RWPE1 (cell line): ENCODE results near the gene IL3.

Experiments used
- CTCF ChIA-PET: fragments of 350-600 bp; sonication (Branson Sonifier 250); formaldehyde crosslinking; extraction: SDS; loops from one replicate; lab custom pipeline; 2021; lab: Yijun Ruan, JAX
- POLR2A ChIA-PET: fragments of 400-600 bp; formaldehyde crosslinking; extraction: SDS; loops from one replicate; lab custom pipeline; 2020; ENCODE audit warnings: antibody characterized with exemption; ENCODE audit not compliant: low non-redundant PET; lab: Yijun Ruan, JAX
- DNase-seq: peaks from one replicate; pipeline ENCODE4 v3.0.0; 2012; ENCODE audit warnings: low spot score
- H3K27ac ChIP-seq: fragments of 450-650 bp; 2 replicates; pipeline ENCODE4 v1.5.1; 2017
- CTCF ChIP-seq: fragments of 450-650 bp; conservative IDR thresholded peaks from 2 replicates; pipeline ENCODE4 v1.5.1; 2017; ENCODE audit warnings: low read depth, mild to moderate bottlenecking

The IL3 gene

GRCh38 chr5:132072528-132072927 is 12.1 kb downstream of the IL3 start:
- ChIA-PET POLR2A (no interaction called here), CTCF (interaction anchor here (0.6 to 1.5 kb wide), 4 partner anchors 8 to 379 kb away, joined by 4 to 5 read pairs (median 5); no protein-coding TSS in a partner anchor)
- H3K27ac ChIP-seq: no peak overlapping the region; the same call in 1 of the 2 replicates
- no peak for DNase-seq
- TF ChIP-seq CTCF: no peak

DNA sequence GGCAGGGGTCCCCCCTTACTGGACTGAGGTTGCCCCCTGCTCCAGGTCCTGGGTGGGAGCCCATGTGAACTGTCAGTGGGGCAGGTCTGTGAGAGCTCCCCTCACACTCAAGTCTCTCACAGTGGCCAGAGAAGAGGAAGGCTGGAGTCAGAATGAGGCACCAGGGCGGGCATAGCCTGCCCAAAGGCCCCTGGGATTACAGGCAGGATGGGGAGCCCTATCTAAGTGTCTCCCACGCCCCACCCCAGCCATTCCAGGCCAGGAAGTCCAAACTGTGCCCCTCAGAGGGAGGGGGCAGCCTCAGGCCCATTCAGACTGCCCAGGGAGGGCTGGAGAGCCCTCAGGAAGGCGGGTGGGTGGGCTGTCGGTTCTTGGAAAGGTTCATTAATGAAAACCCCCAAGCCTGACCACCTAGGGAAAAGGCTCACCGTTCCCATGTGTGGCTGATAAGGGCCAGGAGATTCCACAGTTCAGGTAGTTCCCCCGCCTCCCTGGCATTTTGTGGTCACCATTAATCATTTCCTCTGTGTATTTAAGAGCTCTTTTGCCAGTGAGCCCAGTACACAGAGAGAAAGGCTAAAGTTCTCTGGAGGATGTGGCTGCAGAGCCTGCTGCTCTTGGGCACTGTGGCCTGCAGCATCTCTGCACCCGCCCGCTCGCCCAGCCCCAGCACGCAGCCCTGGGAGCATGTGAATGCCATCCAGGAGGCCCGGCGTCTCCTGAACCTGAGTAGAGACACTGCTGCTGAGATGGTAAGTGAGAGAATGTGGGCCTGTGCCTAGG is 13.0 kb downstream of the IL3 start, which contains the start of gene CSF2:
Gene CSF2, plus strand, starts transcription at position 559 of the 783 bp plus-strand sequence. Its CDS starts 35 bp downstream, at position 594.
- no peak for TF ChIP-seq CTCF
- CTCF ChIA-PET: interaction anchor here (1.0 to 1.5 kb wide), 4 partner anchors 8 to 10 kb away, joined by 3 to 5 read pairs (median 4); no protein-coding TSS in a partner anchor

GRCh38 chr5:132074091-132074771 is 13.8 kb downstream of the IL3 start:
- POLR2A ChIA-PET: interaction anchor here (0.7 kb wide), 1 partner anchor 422 kb away, joined by 3 read pairs; no protein-coding TSS in a partner anchor

More for the DNA sequence above, 13.0 kb downstream of the IL3 start, which contains the start of gene CSF2:
- peak within 1 kb of the TSS; percentile 72 for H3K27ac ChIP-seq
- POLR2A ChIA-PET: interaction anchor here (0.7 kb wide), 1 partner anchor 423 kb away, joined by 3 read pairs; no protein-coding TSS in a partner anchor
- DNase-seq: peak; percentile 94

DNA sequence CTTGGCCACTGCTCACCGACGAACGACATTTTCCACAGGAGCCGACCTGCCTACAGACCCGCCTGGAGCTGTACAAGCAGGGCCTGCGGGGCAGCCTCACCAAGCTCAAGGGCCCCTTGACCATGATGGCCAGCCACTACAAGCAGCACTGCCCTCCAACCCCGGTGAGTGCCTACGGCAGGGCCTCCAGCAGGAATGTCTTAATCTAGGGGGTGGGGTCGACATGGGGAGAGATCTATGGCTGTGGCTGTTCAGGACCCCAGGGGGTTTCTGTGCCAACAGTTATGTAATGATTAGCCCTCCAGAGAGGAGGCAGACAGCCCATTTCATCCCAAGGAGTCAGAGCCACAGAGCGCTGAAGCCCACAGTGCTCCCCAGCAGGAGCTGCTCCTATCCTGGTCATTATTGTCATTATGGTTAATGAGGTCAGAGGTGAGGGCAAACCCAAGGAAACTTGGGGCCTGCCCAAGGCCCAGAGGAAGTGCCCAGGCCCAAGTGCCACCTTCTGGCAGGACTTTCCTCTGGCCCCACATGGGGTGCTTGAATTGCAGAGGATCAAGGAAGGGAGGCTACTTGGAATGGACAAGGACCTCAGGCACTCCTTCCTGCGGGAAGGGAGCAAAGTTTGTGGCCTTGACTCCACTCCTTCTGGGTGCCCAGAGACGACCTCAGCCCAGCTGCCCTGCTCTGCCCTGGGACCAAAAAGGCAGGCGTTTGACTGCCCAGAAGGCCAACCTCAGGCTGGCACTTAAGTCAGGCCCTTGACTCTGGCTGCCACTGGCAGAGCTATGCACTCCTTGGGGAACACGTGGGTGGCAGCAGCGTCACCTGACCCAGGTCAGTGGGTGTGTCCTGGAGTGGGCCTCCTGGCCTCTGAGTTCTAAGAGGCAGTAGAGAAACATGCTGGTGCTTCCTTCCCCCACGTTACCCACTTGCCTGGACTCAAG is 14.6 kb downstream of the IL3 start:
- ChIA-PET CTCF (interaction anchor here (1.0 to 1.4 kb wide), 3 partner anchors 9 to 13 kb away, joined by 3 read pairs; no protein-coding TSS in a partner anchor), POLR2A (no interaction called here)
- DNase-seq: no peak
- TF ChIP-seq CTCF: no peak
- peak overlapping the region; percentile 72 for H3K27ac ChIP-seq

More at GRCh38 chr5:132074091-132074771, 13.8 kb downstream of the IL3 start:
- peak; percentile 58 for DNase-seq
- CTCF ChIA-PET: interaction anchor here (0.5 to 1.5 kb wide), 5 partner anchors 9 to 77 kb away, joined by 3 to 4 read pairs (median 3); no protein-coding TSS in a partner anchor
- peak overlapping the region; percentile 72 for H3K27ac ChIP-seq
- no peak for TF ChIP-seq CTCF

DNA sequence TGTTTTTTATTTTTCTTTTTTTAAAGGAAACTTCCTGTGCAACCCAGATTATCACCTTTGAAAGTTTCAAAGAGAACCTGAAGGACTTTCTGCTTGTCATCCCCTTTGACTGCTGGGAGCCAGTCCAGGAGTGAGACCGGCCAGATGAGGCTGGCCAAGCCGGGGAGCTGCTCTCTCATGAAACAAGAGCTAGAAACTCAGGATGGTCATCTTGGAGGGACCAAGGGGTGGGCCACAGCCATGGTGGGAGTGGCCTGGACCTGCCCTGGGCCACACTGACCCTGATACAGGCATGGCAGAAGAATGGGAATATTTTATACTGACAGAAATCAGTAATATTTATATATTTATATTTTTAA is 15.2 kb downstream of the IL3 start:
- POLR2A ChIA-PET: no interaction called here
- TF ChIP-seq CTCF: no peak
- CTCF ChIA-PET: no interaction called here

More for the DNA sequence above, 15.2 kb downstream of the IL3 start:
- DNase-seq: no peak
- peak overlapping the region; percentile 72 for H3K27ac ChIP-seq
